Measurements from ENCODE around the gene MAP7D3.

GRCh38 chrX:136195247-136195646 lies 56.0 kb downstream of the MAP7D3 start:
- TF ChIP-seq CTCF (IDR thresholded peaks at IDR 0.05 in 2 of 3, conservative IDR thresholded peaks at IDR 0.05 in 1 of 3; ENCODE audit: borderline replicate concordance in 1 of 3, insufficient read depth in 1 of 3, low read depth in 2 of 3, low read length in 2 of 3) = no peak
- TF ChIP-seq RAD21 (IDR thresholded peaks at IDR 0.05; ENCODE audit: low read depth) = no peak
- no peak for TF ChIP-seq POLR2A (IDR thresholded peaks at IDR 0.05; ENCODE audit: borderline replicate concordance, extremely low read depth, insufficient read depth, insufficient read length)
- no peak for TF ChIP-seq YY1 (IDR thresholded peaks at IDR 0.05; ENCODE audit: extremely low read depth, insufficient replicate concordance, low read depth, low read length)
- no peak for TF ChIP-seq EZH2 (IDR thresholded peaks at IDR 0.05)
- no peak for TF ChIP-seq REST (IDR thresholded peaks at IDR 0.05; ENCODE audit: low read depth)
- TF ChIP-seq ATF3 (IDR thresholded peaks at IDR 0.05) = no peak
- no peak for TF ChIP-seq EZH2phosphoT487 (IDR thresholded peaks at IDR 0.05; ENCODE audit: borderline replicate concordance)
- no peak for TF ChIP-seq SIN3A (IDR thresholded peaks at IDR 0.05; ENCODE audit: low read depth)
- TF ChIP-seq MAX (IDR thresholded peaks at IDR 0.05) = no peak

Measured in HCT116 (cell line).